Measurements from ENCODE around the gene KLF15. TPM values are rescaled to one million over a fixed set of nuclear protein-coding genes. Genes with fewer than 3 reads are reported as not detected.
A peak's percentile ranks its signal among the peaks of the same experiment; 100 is the strongest.

KLF15 gene
- total and polyA plus RNA-seq, 4 donors = 18.1 to 31.3 (median 24.6) TPM

GRCh38 chr3:126354776-126355175 is 2.4 kb downstream of the KLF15 start:
- Histone ChIP-seq H3K4me1 (ENCODE audit: control insufficient read depth in 5 of 5, insufficient read depth in 5 of 5, low read length in 5 of 5) (peaks cover 0 to 35% (median 6%) of the 10 kb centered on the region in 5 donors), H3K9ac (ENCODE audit: insufficient read depth in 1 of 2, low read length in 2 of 2) (no peak overlapping the region)

GRCh38 chr3:126353694-126354321 is 3.4 kb downstream of the KLF15 start:
- Histone ChIP-seq H3K9ac (ENCODE audit: insufficient read depth in 1 of 2, low read length in 2 of 2) (no peak overlapping the region), H3K27ac (ENCODE audit: low read depth in 1 of 2, low read length in 1 of 2) (peak overlapping the region; percentile 58 to 87), H3K4me3 (no peak overlapping the region), H3K9me3 (ENCODE audit: control insufficient read depth in 4 of 4, insufficient read depth in 3 of 4, low read length in 3 of 4) (peaks cover 0 to 2% (median 0%) of the 10 kb centered on the region in 4 donors), H3K36me3 (ENCODE audit: control insufficient read depth in 4 of 4, insufficient read depth in 4 of 4, low read length in 4 of 4) (peaks cover 0 to 19% (median 10%) of the 10 kb centered on the region in 4 donors), H3K4me1 (ENCODE audit: control insufficient read depth in 5 of 5, insufficient read depth in 5 of 5, low read length in 5 of 5) (peaks cover 0 to 37% (median 6%) of the 10 kb centered on the region in 5 donors), H3K27me3 (ENCODE audit: control insufficient read depth in 3 of 3, insufficient read depth in 3 of 3, low read length in 2 of 3) (peaks cover 0 to 5% (median 0%) of the 10 kb centered on the region in 3 donors)
- TF ChIP-seq CTCF (IDR thresholded peaks at IDR 0.05; ENCODE audit: control extremely low read depth, extremely low read depth) = no peak
- ATAC-seq (ENCODE audit: insufficient read depth, low FRiP score) (no peak), DNase-seq (no peak)
- WGBS, 2 donors = 91 to 93% methylated on average over 8 of the region's 8 CpGs

More at GRCh38 chr3:126354776-126355175, 2.4 kb downstream of the KLF15 start:
- peaks cover 0 to 6% (median 0%) of the 10 kb centered on the region in 3 donors for H3K27me3 ChIP-seq (ENCODE audit: control insufficient read depth in 3 of 3, insufficient read depth in 3 of 3, low read length in 2 of 3)
- no peak for DNase-seq
- peaks cover 0 to 3% (median 0%) of the 10 kb centered on the region in 4 donors for H3K9me3 ChIP-seq (ENCODE audit: control insufficient read depth in 4 of 4, insufficient read depth in 3 of 4, low read length in 3 of 4)
- no peak for ATAC-seq (ENCODE audit: insufficient read depth, low FRiP score)
- peaks cover 0 to 19% (median 9%) of the 10 kb centered on the region in 4 donors for H3K36me3 ChIP-seq (ENCODE audit: control insufficient read depth in 4 of 4, insufficient read depth in 4 of 4, low read length in 4 of 4)
- H3K4me3 ChIP-seq = no peak overlapping the region
- TF ChIP-seq CTCF (IDR thresholded peaks at IDR 0.05; ENCODE audit: control extremely low read depth, extremely low read depth) = no peak
- WGBS, 2 donors = 79 to 89% methylated on average over 7 of the region's 7 CpGs
- H3K27ac ChIP-seq (ENCODE audit: low read depth in 1 of 2, low read length in 1 of 2) = peak overlapping the region; percentile 83 to 87

- peak overlapping the region in 1 of 2 donors; percentile 48 for H3K27ac ChIP-seq (ENCODE audit: low read depth in 1 of 2, low read length in 1 of 2)
- DNase-seq (no peak), ATAC-seq (ENCODE audit: insufficient read depth, low FRiP score) (no peak)
- H3K36me3 ChIP-seq (ENCODE audit: control insufficient read depth in 4 of 4, insufficient read depth in 4 of 4, low read length in 4 of 4) = peaks cover 0 to 21% (median 15%) of the 10 kb centered on the region in 4 donors
- no peak overlapping the region for H3K4me3 ChIP-seq
- H3K4me1 ChIP-seq (ENCODE audit: control insufficient read depth in 5 of 5, insufficient read depth in 5 of 5, low read length in 5 of 5) = peaks cover 0 to 33% (median 7%) of the 10 kb centered on the region in 5 donors
- 80 to 86% methylated on average over 25 to 27 of the region's 27 CpGs for WGBS, 2 donors
- H3K9me3 ChIP-seq (ENCODE audit: control insufficient read depth in 4 of 4, insufficient read depth in 3 of 4, low read length in 3 of 4) = no peaks in the 10 kb centered on the region
- no peak overlapping the region for H3K9ac ChIP-seq (ENCODE audit: insufficient read depth in 1 of 2, low read length in 2 of 2)
- no peak for TF ChIP-seq CTCF (IDR thresholded peaks at IDR 0.05; ENCODE audit: control extremely low read depth, extremely low read depth)
- H3K27me3 ChIP-seq (ENCODE audit: control insufficient read depth in 3 of 3, insufficient read depth in 3 of 3, low read length in 2 of 3) = no peaks in the 10 kb centered on the region
These were observed 4.4 kb downstream of the KLF15 start for GRCh38 chr3:126352476-126353454.
